ENCODE measurements around the gene ZNF223. TPM values are rescaled to one million over a fixed set of nuclear protein-coding genes. Genes with fewer than 3 reads are reported as not detected.

ZNF223 gene
- total and polyA plus RNA-seq, 9 of the 15 experiments (the other 6 are each of a cell fraction or from before 2014, with no cell fraction given) = 0.21 to 1.8 (median 0.71) TPM

- no peak for TF ChIP-seq FOXA1 (IDR thresholded peaks at IDR 0.05; ENCODE audit: borderline replicate concordance)
- no peak for TF ChIP-seq EWSR1 (IDR thresholded peaks at IDR 0.05; ENCODE audit: borderline replicate concordance, low read depth, partially characterized antibody)
- no peak for TF ChIP-seq CBX5 (IDR thresholded peaks at IDR 0.05; ENCODE audit: borderline replicate concordance, low read depth)
- peak; percentile 79 for TF ChIP-seq SMAD4 (CRISPR knock-in tag; conservative IDR thresholded peaks at IDR 0.05)
- TF ChIP-seq TCF3 (CRISPR knock-in tag; IDR thresholded peaks at IDR 0.05) = no peak
- TF ChIP-seq TEAD4 (IDR thresholded peaks at IDR 0.05; ENCODE audit: low read length) = 0 out of 2 replicates have a peak, but pooled peaks have one; percentile 18
- no peak for TF ChIP-seq TEAD4 (CRISPR knock-in tag; IDR thresholded peaks at IDR 0.05; ENCODE audit: borderline replicate concordance)
- no peak for TF ChIP-seq MAFF (IDR thresholded peaks at IDR 0.05; ENCODE audit: low read length)
- no peak for TF ChIP-seq NR2F6 (CRISPR knock-in tag; IDR thresholded peaks at IDR 0.05)
- TF ChIP-seq MYNN (IDR thresholded peaks at IDR 0.05) = no peak
- TF ChIP-seq MYNN (CRISPR knock-in tag; IDR thresholded peaks at IDR 0.05) = no peak
- TF ChIP-seq MEIS2 (IDR thresholded peaks at IDR 0.05; ENCODE audit: partially characterized antibody) = no peak
- TF ChIP-seq ELK1 (CRISPR knock-in tag; IDR thresholded peaks at IDR 0.05) = no peak
- peak; percentile 92 for TF ChIP-seq ZNF197 (CRISPR knock-in tag; IDR thresholded peaks at IDR 0.05; ENCODE audit: low read depth)
- TF ChIP-seq ETS1 (conservative IDR thresholded peaks at IDR 0.05; ENCODE audit: control insufficient read depth, low read depth, low read length) = peak; percentile 99
- TF ChIP-seq ZNF124 (CRISPR knock-in tag; IDR thresholded peaks at IDR 0.05) = no peak
- peak; percentile 14 for TF ChIP-seq TAF9B (IDR thresholded peaks at IDR 0.05; ENCODE audit: partially characterized antibody)
- TF ChIP-seq NCOR1 (IDR thresholded peaks at IDR 0.05) = no peak
- TF ChIP-seq MEF2D (tag; conservative IDR thresholded peaks at IDR 0.05; ENCODE audit: low read depth) = 0 out of 2 replicates have a peak, but pooled peaks have one; percentile 30
- TF ChIP-seq ZBTB49 (CRISPR knock-in tag; IDR thresholded peaks at IDR 0.05; ENCODE audit: borderline replicate concordance) = no peak
- TF ChIP-seq POLR2AphosphoS5 (IDR thresholded peaks at IDR 0.05; ENCODE audit: control insufficient read depth, insufficient read depth, low read depth, low read length) = peak; percentile 56; the same call in 1 of the 2 replicates
- no peak for TF ChIP-seq ZNF165 (CRISPR knock-in tag; IDR thresholded peaks at IDR 0.05; ENCODE audit: borderline replicate concordance)
- TF ChIP-seq ZBTB9 (CRISPR knock-in tag; IDR thresholded peaks at IDR 0.05) = 0 out of 2 replicates have a peak, but pooled peaks have one; percentile 39
Observed at GRCh38 chr19:44113138-44113783, 61.4 kb downstream of the ZNF223 start, which contains the start of gene ZNF225 (continued).
